NCI-H1092 (cell line): ENCODE measurements around the gene FEZF1.
"Not testable (repeated sequence)": the region's sequence is repeated elsewhere in the genome, so short reads cannot be mapped to it uniquely, and the experiment has no call there.

Experiments used
- DNase-seq: peaks from one replicate; lab custom pipeline; 2025; lab: John Stamatoyannopoulos, UW

Gene FEZF1

GRCh38 chr7:122307228-122307621 is 2.7 kb upstream of the FEZF1 start:
- DNase-seq = no peak

GRCh38 chr7:122306320-122307227 is 2.0 kb upstream of the FEZF1 start:
- no peak for DNase-seq

GRCh38 chr7:122305475-122306319 is 1.1 kb upstream of the FEZF1 start:
- DNase-seq = no peak

- no peak for DNase-seq
These were observed 459 bp upstream of the FEZF1 start for GRCh38 chr7:122304996-122305421.

GRCh38 chr7:122303531-122304318 is 825 bp downstream of the FEZF1 start:
- DNase-seq = no peak

DNA sequence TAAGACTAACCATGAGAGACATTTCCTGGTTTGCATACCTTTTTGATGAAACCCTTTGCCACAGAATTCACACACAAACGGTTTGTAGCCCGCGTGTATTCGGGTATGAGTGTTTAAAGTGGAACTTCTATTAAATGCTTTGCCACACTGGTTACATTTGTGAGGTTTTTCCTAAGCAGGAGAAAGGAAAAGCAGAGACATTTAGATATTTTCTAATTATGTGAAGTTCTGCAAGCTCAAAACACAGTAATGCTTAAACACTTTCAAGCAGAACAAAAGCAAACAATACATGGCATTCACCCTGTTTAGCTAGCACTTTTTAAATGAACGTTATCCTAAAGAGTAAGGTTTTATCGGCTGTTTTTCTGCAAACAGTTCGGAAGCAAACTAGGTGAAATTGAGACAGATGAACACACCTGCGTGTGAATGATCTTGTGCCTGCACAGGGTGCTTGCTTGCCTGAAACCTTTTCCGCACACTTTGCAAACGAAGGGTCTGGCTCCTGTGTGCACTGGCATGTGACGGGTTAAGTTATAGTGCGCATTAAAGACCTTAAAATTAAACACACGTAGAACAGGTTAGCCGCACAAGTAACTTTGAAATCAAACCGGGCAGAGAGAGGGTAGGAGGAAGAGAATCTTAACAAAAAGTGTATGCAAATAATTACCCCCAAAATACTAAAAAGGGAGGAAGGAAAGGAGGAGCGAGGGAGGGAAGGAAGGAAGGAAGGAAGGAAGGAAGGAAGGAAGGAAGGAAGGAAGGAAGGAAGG is 1.6 kb downstream of the FEZF1 start:
- no peak for DNase-seq

- no peak for DNase-seq
These were observed 2.4 kb downstream of the FEZF1 start for GRCh38 chr7:122301858-122302760.

DNA sequence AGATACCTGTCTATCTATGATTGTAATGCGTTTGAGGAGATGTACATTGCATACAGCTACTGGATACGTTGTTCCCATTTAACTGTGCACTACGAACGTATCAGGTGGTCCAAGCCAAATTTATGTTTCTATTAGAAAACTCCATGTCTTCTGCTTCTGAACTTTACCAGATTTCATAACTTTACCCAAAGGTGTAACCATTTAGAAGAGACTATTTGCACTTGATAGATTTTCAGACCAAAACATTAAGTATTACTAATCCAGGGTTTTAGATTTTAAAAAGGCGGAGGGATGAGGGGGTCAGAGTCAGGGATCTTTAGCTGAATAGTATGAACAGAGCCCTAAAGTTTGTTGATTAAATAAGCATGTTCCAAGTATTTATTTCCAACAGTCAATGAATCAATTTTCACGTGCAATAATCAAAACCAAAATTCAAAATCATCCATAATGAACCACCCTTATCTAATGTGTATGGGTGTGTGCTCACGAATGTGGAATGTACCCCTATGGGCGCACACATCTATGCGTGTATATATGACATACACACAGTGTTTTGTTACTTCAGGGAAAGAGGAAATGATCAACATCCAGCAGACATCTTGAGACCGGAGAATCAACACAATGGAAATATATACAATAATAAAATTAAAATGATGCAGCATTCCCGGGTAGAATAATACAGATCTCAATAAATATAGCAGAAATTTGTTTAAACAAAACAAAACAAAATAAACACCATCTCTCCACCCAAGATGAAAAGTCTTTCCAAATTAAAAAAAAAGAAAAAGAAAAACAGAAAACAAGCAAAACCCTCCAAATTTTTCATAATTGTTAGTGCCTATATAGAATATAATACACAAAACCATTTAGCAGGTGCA is 3.4 kb downstream of the FEZF1 start:
- no peak for DNase-seq

DNA sequence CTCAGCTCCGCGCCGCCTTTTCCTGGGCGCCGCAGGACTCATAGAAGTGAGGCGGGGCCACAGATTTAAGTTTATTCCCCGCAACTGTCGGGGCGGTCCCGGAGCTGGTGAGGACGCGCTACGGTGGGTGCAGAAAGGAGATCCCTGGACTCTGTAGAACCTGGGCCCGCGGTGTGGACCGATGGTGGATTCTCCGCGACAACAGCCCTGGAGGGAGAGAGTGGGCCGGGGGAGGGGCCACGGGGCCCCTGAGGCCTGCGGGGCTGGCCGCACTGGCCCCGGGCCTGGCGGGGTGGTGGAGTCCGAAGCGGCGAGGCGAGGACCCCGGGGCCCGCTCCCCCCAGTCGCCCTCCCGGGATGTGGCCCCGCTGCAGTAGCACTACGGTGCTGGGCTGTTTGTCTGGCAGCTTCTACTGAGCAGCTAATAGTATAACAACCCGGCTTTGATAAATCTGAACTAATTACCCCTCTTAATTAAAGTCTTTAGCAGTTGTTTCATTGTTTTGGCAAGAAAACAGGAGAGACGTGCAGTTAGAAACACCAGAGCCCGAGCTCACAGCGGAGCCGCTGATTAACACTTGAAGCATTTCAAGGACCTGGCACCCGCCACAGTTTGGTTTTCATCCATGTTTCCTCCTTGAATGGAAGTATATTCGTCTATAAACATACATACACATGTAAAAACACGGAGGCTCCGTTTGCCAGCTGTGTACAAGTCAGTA is 4.2 kb downstream of the FEZF1 start:
- DNase-seq = peak; percentile 17

DNA sequence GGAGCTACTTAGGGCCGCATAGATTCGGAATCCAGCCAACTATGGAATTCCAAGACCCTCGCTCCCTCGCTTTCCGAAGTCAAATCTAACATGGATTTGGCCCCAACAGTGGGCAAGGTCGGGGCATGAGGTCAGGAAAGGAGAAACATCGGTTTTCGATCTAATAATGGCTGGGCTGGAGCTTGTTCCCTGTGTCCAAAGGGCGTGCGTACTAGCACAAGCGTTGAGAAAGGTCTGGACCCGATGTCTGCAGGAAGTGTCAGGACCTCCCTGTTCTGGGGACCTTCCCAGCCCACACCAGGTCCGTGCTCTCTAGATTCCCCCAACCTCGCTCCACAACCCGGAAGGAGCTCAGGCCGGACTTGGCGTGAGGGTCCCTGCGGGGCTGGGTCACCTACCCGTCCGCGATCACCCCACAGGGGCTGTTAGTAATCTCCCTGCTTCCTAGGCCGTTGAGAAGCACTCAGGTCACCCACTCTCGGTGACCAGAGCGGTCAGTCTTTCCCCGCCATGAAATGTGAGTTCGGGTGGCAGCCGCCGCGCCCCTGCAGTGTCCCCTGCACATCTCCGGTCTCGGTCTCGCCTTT is 4.8 kb downstream of the FEZF1 start:
- no peak for DNase-seq

DNA sequence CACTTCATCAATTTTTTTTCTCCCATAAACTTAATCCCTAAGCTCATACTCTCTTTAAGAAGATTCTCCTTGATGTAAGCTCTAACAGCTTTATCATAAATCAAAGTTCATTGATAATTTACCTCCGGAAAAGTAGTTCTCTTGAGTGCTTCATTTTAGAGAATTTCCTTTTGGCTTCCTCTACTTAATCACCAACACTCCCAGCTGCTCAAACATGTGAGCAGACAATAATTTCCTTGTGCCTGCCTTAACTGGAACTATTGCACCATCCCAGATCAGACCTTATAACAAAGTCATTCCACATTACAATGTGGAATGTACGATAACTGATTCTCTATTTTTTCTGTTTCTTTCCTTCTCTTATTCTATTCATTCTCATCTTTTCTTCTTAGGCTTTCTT is 5.9 kb downstream of the FEZF1 start:
- DNase-seq = no peak

GRCh38 chr7:122298131-122298530 is 6.4 kb downstream of the FEZF1 start:
- no peak for DNase-seq

GRCh38 chr7:122291189-122291588 is 13.4 kb downstream of the FEZF1 start:
- DNase-seq = no peak

GRCh38 chr7:122290476-122290875 is 14.1 kb downstream of the FEZF1 start:
- DNase-seq = no peak

DNA sequence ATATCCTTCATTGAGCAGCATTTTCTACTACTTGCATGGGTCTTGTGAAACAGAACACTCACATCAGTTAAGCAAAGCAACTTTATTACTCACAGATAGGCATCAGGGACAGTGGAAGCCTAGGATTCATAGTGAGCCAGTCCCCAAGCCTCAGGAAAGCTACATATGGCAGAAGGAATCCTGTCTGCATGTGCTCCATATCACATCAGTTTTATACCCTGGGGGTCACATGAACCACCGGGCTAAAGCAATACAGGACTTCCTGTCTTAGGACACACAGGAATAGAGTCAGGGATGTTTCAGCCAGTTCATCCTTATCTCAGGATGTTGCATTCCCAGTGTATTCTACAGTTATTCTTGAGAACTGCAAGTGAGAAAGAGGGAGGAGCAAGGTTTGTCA is 15.1 kb downstream of the FEZF1 start:
- no peak for DNase-seq

DNA sequence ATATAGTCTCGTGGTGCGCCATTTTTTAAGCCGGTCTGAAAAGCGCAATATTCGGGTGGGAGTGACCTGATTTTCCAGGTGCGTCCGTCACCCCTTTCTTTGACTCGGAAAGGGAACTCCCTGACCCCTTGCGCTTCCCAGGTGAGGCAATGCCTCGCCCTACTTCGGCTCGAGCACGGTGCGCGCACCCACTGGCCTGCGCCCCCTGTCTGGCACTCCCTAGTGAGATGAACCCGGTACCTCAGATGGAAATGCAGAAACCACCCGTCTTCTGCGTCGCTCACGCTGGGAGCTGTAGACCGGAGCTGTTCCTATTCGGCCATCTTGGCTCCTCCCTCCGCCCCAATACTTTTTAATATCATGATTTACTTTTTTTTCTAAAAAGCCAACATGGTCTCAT is 19.9 kb downstream of the FEZF1 start:
- not testable (repeated sequence) for DNase-seq

GRCh38 chr7:122273117-122273516 is 31.4 kb downstream of the FEZF1 start:
- DNase-seq = no peak

DNA sequence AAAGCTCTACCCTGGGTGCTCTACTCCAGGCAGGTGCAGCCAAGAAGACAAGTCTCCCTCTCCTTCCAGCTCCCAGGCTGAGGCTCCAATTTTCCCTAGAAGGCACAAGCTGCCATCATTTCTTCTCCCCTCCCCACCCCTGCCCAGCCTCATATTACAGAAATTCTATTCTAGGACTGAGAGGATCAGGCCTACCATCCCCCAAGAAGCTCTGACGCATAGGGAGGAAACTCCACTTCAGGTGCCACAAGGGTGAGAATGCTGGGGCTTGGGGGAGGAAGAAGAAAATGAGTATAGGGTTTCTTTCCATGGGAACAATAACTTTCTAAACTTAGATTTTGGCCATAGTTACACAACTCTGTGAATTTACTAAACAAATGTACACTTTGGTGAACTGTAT is 35.3 kb downstream of the FEZF1 start:
- no peak for DNase-seq
